ENCODE results near the gene RUNX1. TPM values are rescaled to one million over a fixed set of nuclear protein-coding genes. Genes with fewer than 3 reads are reported as not detected.

RUNX1 gene
- polyA plus RNA-seq, 1 donor, result 9.2 TPM

- no peaks in the 10 kb centered on the region for H3K9me3 ChIP-seq (ENCODE audit: control insufficient read depth, low read depth, low read length)
- WGBS (ENCODE audit: insufficient coverage, low lambda C conversion rate), result 67% methylated on average over 1 of the region's 4 CpGs
- DNase-seq, result no peak
- H3K36me3 ChIP-seq (ENCODE audit: control insufficient read depth, insufficient read depth, low read length), result no peaks in the 10 kb centered on the region
- H3K27me3 ChIP-seq (ENCODE audit: control insufficient read depth, insufficient read depth, low read length), result no peaks in the 10 kb centered on the region
- no peak overlapping the region for H3K4me3 ChIP-seq (ENCODE audit: low read length)
- H3K4me1 ChIP-seq (ENCODE audit: control insufficient read depth, insufficient read depth, low read length), result no peaks in the 10 kb centered on the region
- no peak overlapping the region for H3K27ac ChIP-seq (ENCODE audit: low read length)
These were observed 113.2 kb downstream of the RUNX1 start for GRCh38 chr21:34935898-34936297.

GRCh38 chr21:34935452-34935851 is 113.7 kb downstream of the RUNX1 start:
- H3K27ac ChIP-seq (ENCODE audit: low read length), result no peak overlapping the region
- 100% methylated on average over 1 of the region's 1 CpG for WGBS (ENCODE audit: insufficient coverage, low lambda C conversion rate)
- H3K9me3 ChIP-seq (ENCODE audit: control insufficient read depth, low read depth, low read length), result no peaks in the 10 kb centered on the region

GRCh38 chr21:34934350-34934749 is 114.8 kb downstream of the RUNX1 start:
- no CpG with 5 or more reads among the region's 2 CpGs for WGBS (ENCODE audit: insufficient coverage, low lambda C conversion rate)
- no peak overlapping the region for H3K27ac ChIP-seq (ENCODE audit: low read length)

More at GRCh38 chr21:34935452-34935851, 113.7 kb downstream of the RUNX1 start:
- H3K4me1 ChIP-seq (ENCODE audit: control insufficient read depth, insufficient read depth, low read length), result no peaks in the 10 kb centered on the region
- H3K36me3 ChIP-seq (ENCODE audit: control insufficient read depth, insufficient read depth, low read length), result no peaks in the 10 kb centered on the region
- no peak overlapping the region for H3K4me3 ChIP-seq (ENCODE audit: low read length)
- no peaks in the 10 kb centered on the region for H3K27me3 ChIP-seq (ENCODE audit: control insufficient read depth, insufficient read depth, low read length)
- DNase-seq, result no peak

GRCh38 chr21:34933609-34934335 is 115.3 kb downstream of the RUNX1 start:
- Histone ChIP-seq H3K36me3 (ENCODE audit: control insufficient read depth, insufficient read depth, low read length) (no peaks in the 10 kb centered on the region), H3K9me3 (ENCODE audit: control insufficient read depth, low read depth, low read length) (no peaks in the 10 kb centered on the region), H3K27me3 (ENCODE audit: control insufficient read depth, insufficient read depth, low read length) (no peaks in the 10 kb centered on the region), H3K27ac (ENCODE audit: low read length) (no peak overlapping the region), H3K4me1 (ENCODE audit: control insufficient read depth, insufficient read depth, low read length) (no peaks in the 10 kb centered on the region), H3K4me3 (ENCODE audit: low read length) (no peak overlapping the region)
- peak in 1 of 2 donors; percentile 41 for DNase-seq
- no CpG with 5 or more reads among the region's 3 CpGs for WGBS (ENCODE audit: insufficient coverage, low lambda C conversion rate)

More at GRCh38 chr21:34934350-34934749, 114.8 kb downstream of the RUNX1 start:
- no peaks in the 10 kb centered on the region for H3K9me3 ChIP-seq (ENCODE audit: control insufficient read depth, low read depth, low read length)
- DNase-seq, result no peak
- no peaks in the 10 kb centered on the region for H3K27me3 ChIP-seq (ENCODE audit: control insufficient read depth, insufficient read depth, low read length)
- H3K4me1 ChIP-seq (ENCODE audit: control insufficient read depth, insufficient read depth, low read length), result no peaks in the 10 kb centered on the region
- no peaks in the 10 kb centered on the region for H3K36me3 ChIP-seq (ENCODE audit: control insufficient read depth, insufficient read depth, low read length)
- H3K4me3 ChIP-seq (ENCODE audit: low read length), result no peak overlapping the region

- no peak overlapping the region for H3K27ac ChIP-seq (ENCODE audit: low read length)
- DNase-seq, result no peak
- no peak overlapping the region for H3K4me3 ChIP-seq (ENCODE audit: low read length)
- WGBS (ENCODE audit: insufficient coverage, low lambda C conversion rate), result no CpG with 5 or more reads among the region's 2 CpGs
- peaks cover under 1% of the 10 kb centered on the region for H3K4me1 ChIP-seq (ENCODE audit: control insufficient read depth, insufficient read depth, low read length)
- no peaks in the 10 kb centered on the region for H3K9me3 ChIP-seq (ENCODE audit: control insufficient read depth, low read depth, low read length)
- H3K27me3 ChIP-seq (ENCODE audit: control insufficient read depth, insufficient read depth, low read length), result no peaks in the 10 kb centered on the region
- no peaks in the 10 kb centered on the region for H3K36me3 ChIP-seq (ENCODE audit: control insufficient read depth, insufficient read depth, low read length)
These were observed 116.9 kb downstream of the RUNX1 start for GRCh38 chr21:34932233-34932632.

- H3K36me3 ChIP-seq (ENCODE audit: control insufficient read depth, insufficient read depth, low read length), result no peaks in the 10 kb centered on the region
- peaks cover 8% of the 10 kb centered on the region for H3K4me1 ChIP-seq (ENCODE audit: control insufficient read depth, insufficient read depth, low read length)
- no peak for DNase-seq
- WGBS (ENCODE audit: insufficient coverage, low lambda C conversion rate), result 83% methylated on average over 1 of the region's 3 CpGs
- H3K27me3 ChIP-seq (ENCODE audit: control insufficient read depth, insufficient read depth, low read length), result no peaks in the 10 kb centered on the region
- no peak overlapping the region for H3K27ac ChIP-seq (ENCODE audit: low read length)
- H3K9me3 ChIP-seq (ENCODE audit: control insufficient read depth, low read depth, low read length), result no peaks in the 10 kb centered on the region
- no peak overlapping the region for H3K4me3 ChIP-seq (ENCODE audit: low read length)
These were observed 118.1 kb downstream of the RUNX1 start for GRCh38 chr21:34930971-34931370.

- Histone ChIP-seq H3K4me3 (ENCODE audit: low read length) (no peak overlapping the region), H3K9me3 (ENCODE audit: control insufficient read depth, low read depth, low read length) (no peaks in the 10 kb centered on the region), H3K4me1 (ENCODE audit: control insufficient read depth, insufficient read depth, low read length) (peaks cover 8% of the 10 kb centered on the region), H3K27me3 (ENCODE audit: control insufficient read depth, insufficient read depth, low read length) (no peaks in the 10 kb centered on the region), H3K27ac (ENCODE audit: low read length) (no peak overlapping the region), H3K36me3 (ENCODE audit: control insufficient read depth, insufficient read depth, low read length) (no peaks in the 10 kb centered on the region)
- no peak for DNase-seq
- no CpG with 5 or more reads among the region's 4 CpGs for WGBS (ENCODE audit: insufficient coverage, low lambda C conversion rate)
These were observed 120.5 kb downstream of the RUNX1 start for GRCh38 chr21:34928637-34929036.

- H3K4me3 ChIP-seq (ENCODE audit: low read length), result no peak overlapping the region
These were observed 121.1 kb downstream of the RUNX1 start for GRCh38 chr21:34927992-34928391.

GRCh38 chr21:34926803-34927467 is 122.2 kb downstream of the RUNX1 start:
- 14% methylated on average over 1 of the region's 6 CpGs for WGBS (ENCODE audit: insufficient coverage, low lambda C conversion rate)
- DNase-seq, result peak; percentile 81 to 88
- no peaks in the 10 kb centered on the region for H3K27me3 ChIP-seq (ENCODE audit: control insufficient read depth, insufficient read depth, low read length)
- peaks cover 8% of the 10 kb centered on the region for H3K4me1 ChIP-seq (ENCODE audit: control insufficient read depth, insufficient read depth, low read length)
- no peaks in the 10 kb centered on the region for H3K36me3 ChIP-seq (ENCODE audit: control insufficient read depth, insufficient read depth, low read length)
- H3K9me3 ChIP-seq (ENCODE audit: control insufficient read depth, low read depth, low read length), result no peaks in the 10 kb centered on the region
- no peak overlapping the region for H3K4me3 ChIP-seq (ENCODE audit: low read length)
- peak overlapping the region; percentile 53 for H3K27ac ChIP-seq (ENCODE audit: low read length)

More at GRCh38 chr21:34927992-34928391, 121.1 kb downstream of the RUNX1 start:
- H3K9me3 ChIP-seq (ENCODE audit: control insufficient read depth, low read depth, low read length), result no peaks in the 10 kb centered on the region
- H3K27me3 ChIP-seq (ENCODE audit: control insufficient read depth, insufficient read depth, low read length), result no peaks in the 10 kb centered on the region
- DNase-seq, result no peak
- H3K4me1 ChIP-seq (ENCODE audit: control insufficient read depth, insufficient read depth, low read length), result peaks cover 8% of the 10 kb centered on the region
- H3K27ac ChIP-seq (ENCODE audit: low read length), result no peak overlapping the region
- no CpG with 5 or more reads among the region's 2 CpGs for whole genome bisulfite sequencing (ENCODE audit: insufficient coverage, low lambda C conversion rate)
- no peaks in the 10 kb centered on the region for H3K36me3 ChIP-seq (ENCODE audit: control insufficient read depth, insufficient read depth, low read length)

- 90% methylated on average over 2 of the region's 4 CpGs for WGBS (ENCODE audit: insufficient coverage, low lambda C conversion rate)
- no peak for DNase-seq
- H3K27me3 ChIP-seq (ENCODE audit: control insufficient read depth, insufficient read depth, low read length), result no peaks in the 10 kb centered on the region
These were observed 123.5 kb downstream of the RUNX1 start for GRCh38 chr21:34925597-34925996.

More at GRCh38 chr21:34925597-34925996, 123.5 kb downstream of the RUNX1 start:
- Histone ChIP-seq H3K27ac (ENCODE audit: low read length) (no peak overlapping the region), H3K4me3 (ENCODE audit: low read length) (no peak overlapping the region), H3K4me1 (ENCODE audit: control insufficient read depth, insufficient read depth, low read length) (peaks cover 8% of the 10 kb centered on the region), H3K36me3 (ENCODE audit: control insufficient read depth, insufficient read depth, low read length) (no peaks in the 10 kb centered on the region), H3K9me3 (ENCODE audit: control insufficient read depth, low read depth, low read length) (no peaks in the 10 kb centered on the region)

Measured in large intestine (tissue), 3 donors.